NCI-H748 treated with DMSO at 0.1 percent for 48 hours (cell line): ENCODE data around the gene CGAS.
"Not testable (repeated sequence)": the region's sequence is repeated elsewhere in the genome, so short reads cannot be mapped to it uniquely, and the experiment has no call there.

ENCODE experiments used
- DNase-seq: peaks from one replicate; lab custom pipeline; 2025; lab: John Stamatoyannopoulos, UW

Gene CGAS

DNA sequence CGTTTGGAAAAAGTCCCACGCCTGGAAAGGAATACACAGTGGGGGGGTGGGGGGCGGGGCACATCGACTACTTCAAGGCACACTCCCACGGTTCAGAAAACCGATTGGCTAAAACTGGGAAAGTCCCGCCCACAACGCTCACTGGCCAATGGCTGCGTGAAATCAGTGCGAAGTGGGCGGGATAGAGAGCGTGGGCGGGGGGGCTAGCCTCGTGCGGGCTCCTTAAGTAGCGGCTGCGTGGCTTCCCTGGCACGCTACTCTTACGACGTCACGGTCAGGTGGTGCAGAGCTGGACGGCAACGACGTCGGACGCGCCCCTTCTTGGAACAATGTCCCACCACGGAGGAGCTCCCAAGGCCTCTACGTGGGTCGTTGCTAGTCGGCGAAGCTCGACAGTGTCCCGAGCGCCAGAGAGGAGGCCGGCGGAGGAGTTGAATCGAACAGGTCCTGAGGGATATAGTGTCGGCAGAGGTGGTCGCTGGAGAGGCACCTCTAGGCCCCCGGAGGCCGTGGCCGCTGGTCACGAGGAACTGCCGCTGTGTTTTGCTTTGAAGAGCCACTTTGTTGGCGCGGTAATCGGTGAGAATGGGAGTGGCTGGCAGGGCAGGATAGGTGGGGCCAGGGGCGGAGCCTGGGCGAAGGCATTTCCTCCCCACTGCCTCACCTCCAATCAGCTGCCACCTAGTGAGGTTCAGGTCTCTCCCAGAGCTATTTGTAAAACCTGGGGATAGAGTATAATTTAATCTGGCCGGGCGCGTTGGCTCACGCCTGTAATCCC is 57.3 kb downstream of the CGAS start, which contains the start of gene DDX43:
Gene DDX43 (plus strand): TSS at position 252 of the 778 bp plus-strand sequence. CDS start 78 bp downstream, at position 330.
- DNase-seq = no peak

DNA sequence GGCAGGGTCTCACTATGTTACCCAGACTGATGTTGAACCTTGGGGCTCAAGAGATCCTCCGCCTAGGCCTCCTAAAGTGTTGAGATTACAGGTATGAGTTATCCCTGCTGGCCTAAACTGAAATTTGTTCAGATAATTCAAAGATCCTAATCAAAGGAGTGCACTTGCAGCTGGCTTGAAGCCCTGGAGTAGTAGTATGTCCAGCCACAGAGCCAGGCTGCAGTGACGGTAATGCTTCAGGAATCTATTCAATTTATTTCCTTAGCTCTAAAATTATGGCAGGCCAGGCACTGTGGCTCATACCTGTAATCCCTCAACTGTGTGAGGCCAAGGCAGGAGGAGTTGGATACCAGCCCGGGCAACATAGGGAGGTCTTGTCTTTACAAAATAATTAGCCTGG is 58.8 kb downstream of the CGAS start:
- DNase-seq = no peak

DNA sequence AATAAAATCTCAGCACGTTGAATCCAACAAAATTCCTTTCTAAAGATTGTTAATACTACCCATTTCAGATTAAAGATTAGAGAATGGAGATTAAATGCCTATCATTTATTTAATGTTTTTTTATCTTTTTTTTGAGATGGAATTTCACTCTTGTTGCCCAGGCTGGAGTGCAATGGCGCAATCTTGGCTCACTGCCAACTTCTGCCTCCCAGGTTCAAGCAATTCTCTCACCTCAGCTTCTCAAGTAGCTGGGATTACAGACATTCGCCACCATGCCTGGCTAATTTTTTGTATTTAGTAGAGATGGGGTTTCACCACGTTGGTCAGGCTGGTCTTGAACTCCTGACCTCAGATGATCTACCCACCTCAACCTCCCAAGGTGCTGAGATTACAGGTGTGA is 59.9 kb downstream of the CGAS start:
- DNase-seq = not testable (repeated sequence)

DNA sequence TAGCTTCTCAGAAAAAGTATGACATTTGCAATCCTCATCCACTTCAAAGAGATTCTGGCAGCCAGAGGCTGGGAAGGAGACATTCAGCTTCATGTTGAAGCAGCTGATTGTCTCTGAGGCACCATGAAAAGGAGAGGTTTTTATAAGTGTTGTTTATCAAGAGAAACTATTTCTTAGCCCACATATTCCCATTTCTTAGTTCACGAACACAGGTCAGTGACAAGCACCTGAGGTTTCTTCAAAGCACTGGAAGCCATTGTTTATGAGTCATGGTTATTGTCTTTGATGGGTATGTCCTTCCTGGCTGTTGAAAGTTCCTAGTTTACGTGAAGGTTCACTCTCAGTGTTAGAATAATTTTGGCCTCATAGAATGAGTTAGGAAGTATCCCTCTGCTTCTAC is 60.4 kb downstream of the CGAS start:
- no peak for DNase-seq

DNA sequence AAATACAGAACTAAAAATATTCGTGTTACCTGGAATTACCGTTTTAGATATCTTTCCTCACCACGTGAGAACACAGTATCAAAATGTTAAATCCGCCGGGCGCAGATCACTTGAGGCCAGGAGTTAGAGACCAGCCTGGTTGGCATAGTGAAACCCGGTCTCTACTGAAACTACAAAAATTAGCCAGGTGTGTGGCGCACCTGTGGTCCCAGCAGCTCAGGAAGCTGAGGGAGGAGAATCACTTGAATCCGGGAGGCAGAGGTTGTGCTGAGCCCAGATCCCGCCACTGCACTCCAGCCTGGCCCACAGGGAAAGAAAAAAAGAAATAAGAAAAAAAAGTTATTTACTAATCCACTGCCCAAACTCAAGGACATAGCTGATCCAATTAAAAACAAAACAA is 62.2 kb downstream of the CGAS start:
- DNase-seq = no peak

DNA sequence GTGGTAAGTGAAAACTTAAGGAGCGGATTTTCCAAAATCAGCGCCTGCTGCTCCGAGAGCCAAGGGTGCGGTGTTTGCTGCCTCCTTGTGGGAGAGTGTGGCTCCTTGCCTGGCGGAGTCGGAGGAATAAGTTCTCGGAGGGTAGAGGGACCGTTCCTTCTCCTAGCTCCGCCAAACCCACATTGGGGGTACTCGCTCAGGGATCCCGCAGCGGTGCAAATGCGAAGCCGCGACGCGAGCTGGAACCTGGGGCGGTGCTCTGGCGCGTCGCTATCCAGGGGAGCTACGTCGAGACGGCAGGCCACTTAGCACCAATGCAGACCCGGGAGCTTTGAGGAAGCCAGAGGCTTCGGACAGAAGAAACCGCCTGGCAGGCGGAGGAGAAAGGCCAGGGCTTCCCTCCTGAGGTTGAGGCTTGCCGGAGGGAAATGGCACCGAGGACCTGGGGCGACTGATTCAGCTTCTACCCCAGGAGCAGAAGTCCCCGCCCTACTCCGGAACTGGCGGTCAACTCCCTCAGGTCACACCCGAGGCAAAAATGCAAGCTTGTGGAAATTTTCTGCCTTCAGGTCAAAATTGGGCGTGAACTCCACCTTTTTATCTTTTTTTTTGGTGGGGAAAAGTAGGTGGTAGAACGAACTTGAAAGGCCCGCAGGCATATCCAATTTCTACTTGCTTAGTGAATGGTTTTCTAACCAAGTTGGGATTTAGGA is 63.1 kb downstream of the CGAS start:
- peak; percentile 66 for DNase-seq

DNA sequence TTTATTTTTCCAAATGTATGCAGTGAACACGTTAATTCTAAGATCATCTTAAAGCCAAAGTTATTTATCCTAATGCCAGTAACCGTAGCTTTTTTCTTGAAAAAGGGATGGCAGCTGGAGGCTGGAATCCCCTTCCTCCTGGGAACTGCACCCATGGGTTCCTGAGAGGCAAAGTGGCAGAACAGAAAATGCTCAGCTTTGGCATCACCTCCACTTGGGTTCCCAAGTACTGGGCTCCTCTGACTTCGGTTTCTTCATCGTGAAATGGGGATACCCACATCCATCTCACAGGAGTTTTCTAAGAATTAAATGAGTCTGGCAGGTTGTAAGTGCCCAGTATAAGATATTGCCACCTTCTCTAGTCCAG is 63.7 kb downstream of the CGAS start:
- no peak for DNase-seq

DNA sequence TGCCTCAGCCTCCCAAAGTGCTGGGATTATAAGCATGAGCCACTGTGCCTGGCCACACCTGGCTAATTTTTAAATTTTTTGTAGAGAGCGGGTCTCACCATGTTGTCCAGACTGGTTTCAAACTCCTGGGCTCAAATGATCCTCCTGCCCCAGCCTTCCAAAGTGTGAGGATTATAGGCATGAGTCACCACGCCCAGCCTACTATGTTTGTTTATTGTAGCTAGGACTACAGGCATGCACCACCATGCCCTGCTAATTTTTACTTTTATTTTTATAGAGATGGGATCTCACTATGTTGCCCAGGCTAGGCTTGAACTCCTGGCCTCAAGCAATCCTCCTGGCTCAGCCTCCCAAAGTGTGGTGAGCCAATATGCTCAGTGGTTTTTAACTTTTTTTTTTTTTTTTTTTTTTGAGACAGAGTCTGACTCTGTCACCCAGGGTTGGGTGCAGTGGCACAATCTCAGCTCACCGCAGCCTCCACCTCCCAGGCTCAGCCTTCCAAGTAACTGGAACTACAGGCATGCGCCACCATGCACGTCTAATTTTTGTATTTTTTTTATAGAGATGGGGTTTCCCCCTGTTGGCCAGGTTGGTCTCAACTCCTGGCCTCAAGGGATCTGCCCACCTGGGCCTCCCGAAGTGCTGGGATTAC is 69.5 kb downstream of the CGAS start:
- no peak for DNase-seq

DNA sequence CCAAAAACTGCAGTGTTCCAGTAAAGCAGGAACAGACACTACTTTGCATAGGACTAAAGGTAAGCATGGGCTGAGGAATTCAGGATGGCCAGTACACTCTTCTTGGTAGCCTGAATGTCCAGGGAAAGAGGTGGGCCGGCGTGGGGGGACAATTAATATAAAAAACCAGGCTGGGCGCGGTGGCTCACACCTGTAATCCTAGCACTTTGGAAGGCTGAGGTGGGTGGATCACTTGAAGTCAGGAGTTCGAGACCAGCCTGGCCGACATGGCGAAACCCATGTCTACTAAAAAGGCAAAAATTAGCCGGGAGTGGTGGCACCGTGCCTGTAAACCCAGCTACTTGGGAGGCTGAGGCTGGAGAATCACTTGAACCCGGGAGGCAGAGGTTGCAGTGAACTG is 70.6 kb downstream of the CGAS start:
- not testable (repeated sequence) for DNase-seq

DNA sequence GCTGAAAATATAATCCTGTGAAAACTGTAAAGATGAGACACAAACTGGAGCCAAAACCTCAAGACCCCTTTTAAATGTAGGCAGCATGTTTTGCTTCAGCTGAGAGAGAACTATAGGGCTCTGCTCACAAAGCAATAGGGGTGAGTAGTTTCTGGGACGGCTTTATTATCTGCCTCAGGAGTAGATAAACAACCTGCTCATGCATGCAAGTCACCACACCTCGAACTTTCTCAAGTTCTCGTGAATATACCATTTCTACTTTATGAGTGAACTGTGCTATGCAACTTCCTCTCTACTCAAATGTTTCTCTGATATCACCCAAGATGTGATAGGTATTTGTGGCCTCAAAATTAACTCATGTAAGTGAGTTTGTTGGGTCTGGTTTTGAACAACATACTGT is 74.9 kb downstream of the CGAS start:
- DNase-seq = no peak

DNA sequence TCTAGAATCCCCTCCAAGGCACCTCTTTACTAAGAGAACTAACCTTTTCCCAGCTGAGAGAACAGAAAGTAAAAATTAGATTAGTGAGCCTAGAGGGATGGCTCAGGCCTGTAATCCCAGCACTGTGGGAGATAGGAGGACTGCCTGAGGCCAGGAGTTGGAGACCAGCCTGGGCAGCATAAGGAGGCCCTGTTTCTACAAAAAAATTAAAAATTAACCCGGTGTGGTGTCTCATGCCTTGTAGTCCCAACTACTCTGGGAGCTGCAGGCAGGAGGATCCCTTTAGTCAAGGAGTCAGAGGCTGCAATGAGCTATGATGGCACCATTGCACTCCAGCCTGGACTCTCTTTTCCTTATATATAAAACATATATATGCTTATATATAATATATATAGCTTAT is 76.9 kb downstream of the CGAS start:
- no peak for DNase-seq
